ENCODE data around the gene LENEP.
A peak's percentile ranks its signal among the peaks of the same experiment; 100 is the strongest.
"Not testable (repeated sequence)": the region's sequence is repeated elsewhere in the genome, so short reads cannot be mapped to it uniquely, and the experiment has no call there.

LENEP gene

DNA sequence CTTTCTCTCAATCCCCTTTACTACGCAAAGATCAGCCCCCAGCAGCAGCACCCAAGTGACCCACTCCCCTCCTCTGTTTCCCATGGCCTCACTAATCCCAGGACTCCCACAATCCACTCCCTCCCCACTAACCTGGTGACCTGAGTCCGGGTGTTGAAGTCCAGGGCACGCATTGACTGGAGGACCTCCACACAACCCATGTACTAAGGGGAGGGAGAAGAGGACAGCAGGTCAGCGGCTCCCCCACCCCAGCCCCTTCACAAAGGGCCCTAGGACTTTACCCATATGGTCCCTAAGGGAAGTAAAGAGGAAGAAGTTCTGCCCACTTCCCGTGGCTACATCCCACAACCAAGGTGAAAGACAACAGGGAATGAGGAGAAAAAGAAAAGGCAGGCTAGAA lies 24.1 kb upstream of the LENEP start:
- Mint-ChIP-seq H3K27ac (peak overlapping the region; percentile 82), H3K4me1 (peaks cover 37% of the 10 kb centered on the region), H3K27me3 (no peaks in the 10 kb centered on the region), H3K4me3 (peak overlapping the region; percentile 37), H3K9me3 (no peaks in the 10 kb centered on the region), H3K36me3 (peaks cover 43% of the 10 kb centered on the region)
- ATAC-seq, result no peak

DNA sequence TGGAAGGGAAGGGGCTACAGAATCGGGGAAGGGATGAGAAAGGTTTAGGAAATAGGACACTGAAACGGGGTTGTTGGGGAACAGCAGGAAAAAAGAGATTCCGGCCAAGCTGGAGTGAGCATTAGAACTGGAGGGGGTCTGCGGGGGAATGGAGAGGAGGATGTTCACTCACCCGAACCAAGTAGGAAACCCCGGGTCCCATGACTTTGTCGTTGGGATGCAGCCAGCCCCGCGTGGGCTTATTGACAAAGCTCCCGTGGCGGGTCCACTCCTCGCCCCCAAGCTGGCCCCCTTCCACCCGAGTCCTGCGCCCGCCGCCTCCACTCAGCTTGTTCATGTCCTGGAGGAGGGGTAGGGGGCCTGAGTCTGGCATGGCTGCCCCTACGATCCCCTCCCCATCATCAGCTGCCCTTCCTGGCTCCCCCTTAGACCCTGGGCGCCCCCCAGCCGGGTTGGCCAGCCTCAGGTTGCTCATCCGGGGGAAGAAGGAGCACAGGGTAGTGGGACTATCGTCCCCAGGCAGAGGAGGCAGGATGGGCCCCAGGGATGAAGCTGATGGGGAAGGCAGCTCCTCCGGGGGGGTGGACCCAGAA lies 23.4 kb upstream of the LENEP start:
- Mint-ChIP-seq H3K4me1 (peaks cover 37% of the 10 kb centered on the region), H3K27ac (peak overlapping the region; percentile 82), H3K27me3 (no peaks in the 10 kb centered on the region), H3K36me3 (peaks cover 43% of the 10 kb centered on the region), H3K9me3 (no peaks in the 10 kb centered on the region), H3K4me3 (peak overlapping the region; percentile 37)
- no peak for ATAC-seq

DNA sequence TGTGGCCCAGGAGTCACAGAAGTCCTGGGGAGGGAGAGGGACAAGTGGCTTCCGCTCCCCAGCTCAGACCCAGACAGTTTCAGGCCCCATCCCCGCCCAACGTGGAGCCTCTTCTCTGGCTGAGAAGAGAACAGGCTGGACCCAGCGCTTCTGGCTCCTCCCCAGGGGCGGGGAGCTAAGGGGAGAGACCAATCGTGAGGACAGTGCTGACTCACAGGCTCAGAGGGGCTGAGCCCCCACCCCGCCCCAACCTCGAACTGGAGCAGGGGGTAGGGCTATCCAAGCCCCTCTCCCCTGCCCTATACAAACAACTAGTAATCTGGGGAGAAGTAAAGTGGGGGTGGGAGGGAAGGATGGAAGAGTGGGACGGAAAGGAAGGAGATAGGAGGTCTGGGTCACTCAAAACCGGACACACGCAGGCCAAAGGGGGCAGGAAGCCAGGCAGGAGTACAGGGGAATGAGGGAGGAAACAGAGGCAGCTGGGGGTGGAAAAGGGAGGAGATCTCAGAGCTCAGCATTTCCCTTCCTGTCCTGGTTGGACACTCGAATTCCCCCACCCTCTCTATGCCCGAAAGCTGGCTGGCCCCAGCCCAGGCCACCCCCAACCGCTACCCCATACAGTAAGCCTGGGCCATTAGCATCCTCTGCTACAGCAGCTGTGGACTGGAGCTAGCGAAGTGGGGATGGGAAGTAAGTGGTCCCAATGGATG lies 22.6 kb upstream of the LENEP start, which contains the start of gene SHC1:
Gene SHC1, minus strand, starts transcription at position 117 of the 710 bp plus-strand sequence. CDS start 221 bp downstream, outside the sequence.
- no peaks in the 10 kb centered on the region for H3K27me3 Mint-ChIP-seq
- ATAC-seq, result no peak
- no peaks in the 10 kb centered on the region for H3K9me3 Mint-ChIP-seq
- H3K27ac Mint-ChIP-seq, result peak within 1 kb of the TSS; percentile 82
- H3K4me1 Mint-ChIP-seq, result peaks cover 37% of the 10 kb centered on the region
- peaks cover 35% of the 10 kb centered on the region for H3K36me3 Mint-ChIP-seq
- peak within 1 kb of the TSS; percentile 62 for H3K4me3 Mint-ChIP-seq

DNA sequence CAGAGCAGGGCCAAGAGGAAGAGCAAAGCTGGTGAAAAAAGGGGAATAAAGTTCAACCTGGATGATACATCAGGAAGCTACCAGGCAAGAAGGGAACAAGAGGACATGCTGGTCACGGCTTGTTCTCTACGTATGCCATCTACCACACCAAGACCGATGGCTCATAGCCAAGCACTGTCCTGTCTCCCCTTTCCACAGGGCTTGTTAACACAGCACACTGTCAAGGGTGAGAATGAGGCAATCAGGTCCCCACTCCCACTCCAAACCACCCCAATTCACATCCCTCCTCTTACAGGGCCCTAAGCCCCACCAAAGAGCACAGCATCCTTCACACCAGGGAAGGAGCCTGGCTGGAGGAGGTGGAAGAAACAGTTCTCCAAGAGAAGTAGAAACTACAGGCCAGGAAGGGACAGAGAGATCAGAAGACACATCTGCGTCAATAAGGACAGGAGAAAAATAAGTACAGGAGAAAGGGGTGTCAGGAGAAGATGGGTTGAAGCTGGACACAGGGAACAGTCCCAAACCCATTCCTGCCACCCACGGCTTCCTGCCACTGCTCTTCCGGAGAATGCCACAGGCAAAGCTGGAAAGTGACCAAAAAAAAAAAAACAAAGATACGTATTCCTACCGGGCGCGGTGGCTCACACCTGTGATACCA lies 21.9 kb upstream of the LENEP start:
- ATAC-seq, result no peak
- Mint-ChIP-seq H3K4me1 (peaks cover 37% of the 10 kb centered on the region), H3K36me3 (peaks cover 33% of the 10 kb centered on the region), H3K9me3 (no peaks in the 10 kb centered on the region), H3K27me3 (no peaks in the 10 kb centered on the region), H3K27ac (peak overlapping the region; percentile 82), H3K4me3 (peak overlapping the region; percentile 5)

DNA sequence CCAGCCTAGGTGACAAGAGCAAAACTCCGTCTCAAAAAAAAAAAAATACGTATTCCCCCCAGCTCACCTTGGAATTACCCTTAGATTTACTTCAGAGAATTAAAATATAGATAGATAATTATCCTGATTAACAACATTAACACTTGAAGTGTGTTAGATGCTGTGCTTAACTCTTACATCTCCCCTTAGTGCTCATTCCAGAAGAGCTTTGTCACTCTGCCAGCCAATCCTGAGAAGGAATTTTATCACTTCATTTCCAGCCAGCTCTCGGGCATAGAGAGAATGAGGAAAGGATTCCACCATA lies 21.2 kb upstream of the LENEP start:
- no peak for ATAC-seq
- H3K36me3 Mint-ChIP-seq, result peaks cover 30% of the 10 kb centered on the region
- no peaks in the 10 kb centered on the region for H3K9me3 Mint-ChIP-seq
- peaks cover 37% of the 10 kb centered on the region for H3K4me1 Mint-ChIP-seq
- no peaks in the 10 kb centered on the region for H3K27me3 Mint-ChIP-seq
- peak overlapping the region; percentile 20 for H3K27ac Mint-ChIP-seq
- no peak overlapping the region for H3K4me3 Mint-ChIP-seq

DNA sequence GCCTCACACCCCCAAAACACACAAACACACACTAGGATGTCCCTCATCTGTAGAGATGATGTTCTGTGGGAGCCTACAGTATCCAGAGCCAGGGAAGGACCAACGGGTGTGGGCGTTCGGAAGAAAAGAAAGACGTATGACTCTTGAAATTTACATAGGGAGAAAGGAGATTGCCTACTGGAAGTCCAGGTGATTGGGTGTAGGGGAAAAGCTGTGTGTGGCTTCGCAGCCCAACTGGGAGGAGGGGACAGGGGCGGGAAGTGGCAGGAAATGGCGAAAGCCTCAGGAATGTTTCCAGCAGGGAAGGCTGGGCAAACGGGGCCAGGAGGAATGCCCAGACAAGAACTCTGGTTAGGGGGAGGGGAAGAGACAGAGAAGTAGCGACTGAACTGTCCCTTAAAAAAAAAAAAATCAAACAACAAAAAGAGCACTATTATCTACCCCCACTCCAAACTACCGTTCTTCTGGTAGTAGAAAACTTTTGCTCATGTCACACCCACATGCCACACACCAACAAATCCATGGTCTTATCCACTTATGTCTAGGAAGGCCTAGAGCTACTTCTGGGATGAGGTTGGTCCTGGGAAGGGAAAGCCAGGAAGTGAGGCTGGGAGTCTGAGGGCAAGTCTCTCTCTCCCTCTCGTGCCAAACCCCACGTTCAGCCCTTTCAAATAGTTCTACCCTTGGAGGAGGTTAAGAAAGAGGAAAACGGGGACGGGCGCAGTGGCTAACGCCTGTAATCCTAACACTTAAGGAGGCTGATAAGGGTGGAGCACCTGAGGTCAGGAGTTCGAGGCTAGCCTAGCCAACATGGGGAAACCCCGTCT lies 20.7 kb upstream of the LENEP start:
- peaks cover 26% of the 10 kb centered on the region for H3K36me3 Mint-ChIP-seq
- H3K4me3 Mint-ChIP-seq, result no peak overlapping the region
- H3K4me1 Mint-ChIP-seq, result peaks cover 42% of the 10 kb centered on the region
- no peaks in the 10 kb centered on the region for H3K27me3 Mint-ChIP-seq
- H3K9me3 Mint-ChIP-seq, result no peaks in the 10 kb centered on the region
- ATAC-seq, result no peak
- peak overlapping the region; percentile 20 for H3K27ac Mint-ChIP-seq

DNA sequence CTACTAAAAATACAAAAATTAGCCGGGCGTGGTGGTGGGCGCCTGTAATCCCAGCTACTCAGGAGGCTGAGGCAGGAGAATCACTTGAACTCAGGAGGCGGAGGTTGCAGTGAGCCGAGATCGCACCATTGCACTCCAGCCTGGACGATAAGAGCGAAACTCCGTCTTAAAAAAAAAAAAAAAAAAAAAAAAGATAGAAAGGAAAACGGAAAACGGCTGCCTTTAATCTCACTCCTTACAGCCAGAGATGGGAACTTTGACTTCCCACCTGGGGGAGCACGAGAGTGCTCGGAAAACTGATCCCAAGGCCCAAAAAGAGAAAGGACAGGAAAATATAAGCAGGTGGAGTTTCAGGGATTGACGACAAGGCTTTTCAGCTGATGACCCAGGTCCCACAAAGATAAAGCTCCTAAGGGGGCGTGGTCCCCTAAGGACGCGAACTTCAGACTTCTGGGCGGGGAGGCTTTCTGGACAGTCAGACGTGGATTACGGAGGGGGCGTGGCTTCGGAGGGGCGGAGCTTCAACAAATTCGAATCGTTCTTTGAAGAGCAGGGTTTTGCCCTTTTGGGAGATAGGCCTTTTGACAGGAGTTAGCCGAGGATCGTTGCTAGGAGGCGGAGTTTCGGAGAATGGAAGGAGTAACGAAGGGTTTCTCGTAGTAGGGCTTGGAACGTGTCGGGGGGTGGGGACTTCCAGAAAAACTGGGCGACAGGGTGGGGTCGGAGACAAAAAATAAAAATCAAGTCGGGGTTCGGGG lies 19.9 kb upstream of the LENEP start:
- Mint-ChIP-seq H3K9me3 (no peaks in the 10 kb centered on the region), H3K27ac (no peak overlapping the region), H3K4me1 (peaks cover 45% of the 10 kb centered on the region), H3K27me3 (no peaks in the 10 kb centered on the region), H3K36me3 (peaks cover 18% of the 10 kb centered on the region), H3K4me3 (no peak overlapping the region)
- peak; percentile 44 for ATAC-seq

DNA sequence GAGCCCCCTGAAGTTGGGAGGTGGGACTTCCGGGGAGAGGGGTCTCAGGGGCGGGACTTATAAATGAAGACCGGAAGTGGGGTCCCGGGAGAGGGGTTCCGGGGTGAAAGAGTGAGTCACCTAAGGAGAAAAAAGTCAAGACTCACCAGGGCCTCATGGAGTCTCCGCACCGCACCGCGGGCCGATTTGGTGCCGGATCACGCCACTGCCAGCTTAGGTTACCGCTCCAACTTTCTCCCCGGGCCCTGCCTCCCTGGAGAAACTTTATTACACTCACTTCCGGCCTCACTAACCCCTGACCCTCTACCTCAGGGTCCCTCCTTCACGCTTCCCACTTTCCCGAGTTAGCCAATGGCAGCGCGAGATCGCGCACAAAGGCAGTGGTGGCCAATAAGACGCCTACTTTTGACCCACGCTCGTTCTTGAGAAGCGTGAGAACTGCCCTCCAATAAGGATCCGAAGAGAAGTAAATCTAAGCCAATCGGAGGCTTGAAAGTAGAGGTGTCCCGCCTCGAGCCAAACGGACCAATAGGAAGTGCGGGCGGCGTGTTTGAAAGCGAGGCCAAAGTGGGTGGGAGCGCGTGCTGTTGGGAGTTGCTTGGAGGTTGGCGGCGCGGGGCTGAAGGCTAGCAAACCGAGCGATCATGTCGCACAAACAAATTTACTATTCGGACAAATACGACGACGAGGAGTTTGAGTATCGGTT lies 19.1 kb upstream of the LENEP start, which contains the start of gene CKS1B:
Gene CKS1B, plus strand, starts transcription at position 580 of the 706 bp plus-strand sequence. Its CDS starts 65 bp downstream, at position 645.
- peak; percentile 94 for ATAC-seq
- no peak within 1 kb of the TSS for H3K27ac Mint-ChIP-seq
- H3K36me3 Mint-ChIP-seq, result peaks cover 11% of the 10 kb centered on the region
- H3K27me3 Mint-ChIP-seq, result no peaks in the 10 kb centered on the region
- H3K4me1 Mint-ChIP-seq, result peaks cover 37% of the 10 kb centered on the region
- H3K4me3 Mint-ChIP-seq, result no peak within 1 kb of the TSS
- no peaks in the 10 kb centered on the region for H3K9me3 Mint-ChIP-seq

DNA sequence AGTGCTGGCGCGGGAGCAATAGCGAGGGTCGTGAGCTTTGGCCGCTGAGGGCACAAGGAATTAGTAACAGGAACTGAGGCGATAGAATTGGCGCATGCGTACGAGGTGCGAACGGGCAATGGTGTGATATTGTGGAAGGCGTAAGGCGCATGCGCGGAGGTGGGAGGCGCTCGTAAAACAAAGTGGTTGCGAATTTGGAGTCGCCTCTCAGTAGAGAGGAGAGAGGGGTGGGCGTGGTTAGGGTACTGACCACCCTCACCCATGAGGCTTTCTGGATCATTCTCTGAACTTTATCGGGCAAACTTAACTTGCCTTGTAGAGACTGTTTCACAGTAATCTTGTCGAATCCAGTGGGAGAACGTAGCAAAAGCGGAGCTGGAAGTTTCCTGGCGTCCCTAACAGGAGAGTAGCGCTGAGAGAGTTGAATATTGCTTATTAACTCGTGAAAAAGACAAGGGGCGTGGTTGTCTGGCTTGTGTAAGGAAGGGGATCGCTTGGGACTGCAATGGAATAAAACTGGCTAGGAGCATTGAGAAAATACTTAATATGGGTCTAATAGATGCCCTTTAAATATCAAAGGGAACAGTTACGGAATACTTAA lies 18.5 kb upstream of the LENEP start:
- H3K27me3 Mint-ChIP-seq, result no peaks in the 10 kb centered on the region
- no peaks in the 10 kb centered on the region for H3K9me3 Mint-ChIP-seq
- H3K27ac Mint-ChIP-seq, result no peak overlapping the region
- H3K36me3 Mint-ChIP-seq, result peaks cover 11% of the 10 kb centered on the region
- no peak overlapping the region for H3K4me3 Mint-ChIP-seq
- ATAC-seq, result peak; percentile 81
- peaks cover 33% of the 10 kb centered on the region for H3K4me1 Mint-ChIP-seq

DNA sequence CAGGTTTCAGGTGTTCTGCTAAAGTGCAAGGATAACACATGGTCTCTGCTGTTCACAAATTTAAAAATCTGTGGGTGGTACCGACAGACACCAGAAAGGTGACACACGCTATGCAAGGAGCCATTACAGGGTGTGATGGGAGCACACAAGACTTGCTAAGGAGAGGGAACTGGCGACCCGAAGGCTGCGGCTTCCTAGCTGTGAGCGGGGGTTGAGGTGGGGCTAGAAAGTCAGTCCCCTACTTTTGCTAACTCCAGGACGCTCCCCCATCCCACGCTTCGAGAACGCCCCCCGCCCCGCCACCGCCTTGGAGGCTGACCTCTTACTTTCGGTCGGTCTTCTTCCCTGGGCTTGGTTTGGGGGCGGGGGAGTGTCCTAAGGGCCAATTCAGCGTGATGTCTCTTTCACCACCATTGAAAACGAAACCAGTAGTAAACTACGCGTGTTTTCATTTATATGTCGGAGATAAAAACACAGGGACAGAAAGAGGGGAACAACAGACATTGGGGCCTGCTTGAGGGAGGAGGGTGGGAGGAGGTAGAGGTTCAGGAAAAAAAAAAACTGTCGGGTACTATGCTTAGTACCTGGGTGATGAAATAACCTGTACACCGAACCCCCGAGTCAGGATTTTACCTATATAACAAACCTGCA lies 17.9 kb upstream of the LENEP start:
- Mint-ChIP-seq H3K4me3 (no peak overlapping the region), H3K36me3 (peaks cover 11% of the 10 kb centered on the region), H3K4me1 (peaks cover 31% of the 10 kb centered on the region), H3K27ac (no peak overlapping the region), H3K27me3 (no peaks in the 10 kb centered on the region), H3K9me3 (no peaks in the 10 kb centered on the region)
- peak; percentile 10 for ATAC-seq

DNA sequence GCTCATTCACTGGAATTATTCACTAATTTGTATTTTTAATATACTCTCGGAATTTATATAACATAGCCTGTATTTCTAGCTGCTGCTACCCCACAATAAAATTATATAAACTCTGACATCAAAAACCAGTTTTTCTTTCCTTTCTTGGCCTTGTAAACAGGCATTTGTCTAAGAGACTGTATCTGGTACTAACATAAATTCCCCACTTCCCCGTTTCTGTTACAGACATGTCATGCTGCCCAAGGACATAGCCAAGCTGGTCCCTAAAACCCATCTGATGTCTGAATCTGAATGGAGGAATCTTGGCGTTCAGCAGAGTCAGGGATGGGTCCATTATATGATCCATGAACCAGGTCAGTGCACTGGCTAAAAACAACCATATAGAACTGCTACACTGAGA lies 15.6 kb upstream of the LENEP start:
- not testable (repeated sequence) for H3K4me3 Mint-ChIP-seq, H3K36me3 Mint-ChIP-seq, ATAC-seq, H3K27ac Mint-ChIP-seq, H3K9me3 Mint-ChIP-seq, H3K27me3 Mint-ChIP-seq
- peaks cover 11% of the 10 kb centered on the region for H3K4me1 Mint-ChIP-seq

DNA sequence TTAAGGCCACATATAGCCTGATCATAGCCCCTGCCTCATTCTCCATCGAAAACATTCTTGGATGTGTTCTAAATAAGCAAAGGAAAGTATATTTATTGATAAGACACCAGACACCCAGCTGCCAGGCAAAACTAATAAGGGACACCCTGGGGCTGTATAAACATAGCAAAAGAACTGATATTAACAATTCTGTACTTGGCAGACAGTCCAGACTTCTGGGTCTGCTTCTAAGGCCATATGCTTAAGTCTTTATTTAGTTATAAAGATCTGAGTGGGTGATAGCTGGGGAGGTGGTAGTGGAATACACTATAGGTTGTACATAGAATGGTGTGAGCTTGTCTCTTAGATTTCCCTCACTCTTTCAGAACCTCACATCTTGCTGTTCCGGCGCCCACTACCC lies 15.0 kb upstream of the LENEP start:
- Mint-ChIP-seq H3K27me3 (no peaks in the 10 kb centered on the region), H3K9me3 (no peaks in the 10 kb centered on the region), H3K36me3 (peaks cover 5% of the 10 kb centered on the region), H3K4me3 (no peak overlapping the region), H3K27ac (no peak overlapping the region), H3K4me1 (peaks cover 8% of the 10 kb centered on the region)
- ATAC-seq, result no peak

DNA sequence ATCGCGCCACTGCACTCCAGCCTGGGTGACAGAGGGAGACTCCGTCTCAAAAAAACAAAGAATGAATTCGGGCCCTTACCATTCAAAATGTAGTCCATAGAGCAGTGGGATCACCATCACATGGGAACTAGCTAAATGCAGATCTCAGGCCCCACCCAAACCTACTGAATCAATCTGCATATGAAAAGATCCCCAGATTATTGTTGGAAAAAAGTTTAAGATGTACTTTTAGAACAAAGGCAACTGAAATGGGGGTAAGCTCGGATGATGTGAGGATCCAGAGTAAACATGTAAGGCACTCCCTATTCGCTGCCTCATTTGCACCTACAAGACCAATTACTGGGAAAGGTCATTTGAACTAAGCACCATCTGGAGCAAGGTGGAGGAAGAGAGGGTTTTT lies 11.0 kb upstream of the LENEP start:
- Mint-ChIP-seq H3K27ac (no peak overlapping the region), H3K4me1 (peaks cover 16% of the 10 kb centered on the region), H3K9me3 (no peaks in the 10 kb centered on the region), H3K27me3 (no peaks in the 10 kb centered on the region), H3K4me3 (no peak overlapping the region), H3K36me3 (peaks cover 5% of the 10 kb centered on the region)
- no peak for ATAC-seq

All from stimulated activated memory B cell treated with anti-CD40 and anti-IgM and Interleukin-4, amounts not matched to agents 10 μg/mL and 1 μg/mL and 100 μg/mL, for 72 hours (primary cell).